Panc1 (cell line): Measurements from ENCODE around the gene CSNK1G2.

Experiments used
- CTCF ChIP-seq: fragments of 450-650 bp; IDR thresholded peaks from 2 replicates; pipeline ENCODE4 v1.5.1; 2017; ENCODE audit warnings: mild to moderate bottlenecking
- POLR2AphosphoS5 ChIP-seq: IDR thresholded peaks from 2 replicates; pipeline ENCODE4 v1.6.1; 2012; ENCODE audit warnings: mild to moderate bottlenecking, low read depth, low read length, moderate library complexity
- REST ChIP-seq, 2 experiments: IDR thresholded peaks; 2 replicates each; pipeline ENCODE4 v1.6.1; 2011 to 2012; ENCODE audit warnings: low read depth in 2 of 2, control low read depth in 1 of 2, low read length in 1 of 2, mild to moderate bottlenecking in 1 of 2, moderate library complexity in 1 of 2; ENCODE audit not compliant: insufficient read depth in 1 of 2
- SIN3A ChIP-seq: IDR thresholded peaks from 2 replicates; pipeline ENCODE4 v1.6.1; 2012; ENCODE audit warnings: low read depth, mild to moderate bottlenecking, low read length, moderate library complexity, borderline replicate concordance; ENCODE audit not compliant: insufficient read depth
- TCF7L2 ChIP-seq: IDR thresholded peaks from 2 replicates; pipeline ENCODE4 v1.6.1; 2011; ENCODE audit warnings: mild to moderate bottlenecking, low read depth, low read length, inconsistent platforms

- TF ChIP-seq TCF7L2 (no peak), CTCF (no peak), POLR2AphosphoS5 (no peak), REST (IDR thresholded peaks at IDR 0.05; ENCODE audit: insufficient read depth in 1 of 2, low read depth in 2 of 2, low read length in 1 of 2) (no peak), SIN3A (no peak)
Observed at GRCh38 chr19:1936430-1936829, 4.5 kb upstream of the CSNK1G2 start.
